ENCODE data around the gene HIPK4. TPM values are rescaled to one million over a fixed set of nuclear protein-coding genes. Genes with fewer than 3 reads are reported as not detected.
"Not testable (repeated sequence)": the region's sequence is repeated elsewhere in the genome, so short reads cannot be mapped to it uniquely, and the experiment has no call there.

HIPK4 gene
- total RNA-seq, 1 donor from 2014 or later, result 0.74 TPM

- Histone ChIP-seq H3K9me3 (no peaks in the 10 kb centered on the region), H3K27me3 (no peaks in the 10 kb centered on the region), H3K36me3 (no peaks in the 10 kb centered on the region), H3K27ac (peak overlapping the region; percentile 44), H3K4me3 (no peak overlapping the region), H3K4me1 (peaks cover 17% of the 10 kb centered on the region)
- intact Hi-C loops (cut with DNase I), result no loop called here
- TF ChIP-seq POLR2A (IDR thresholded peaks at IDR 0.05) (no peak), CTCF (IDR thresholded peaks at IDR 0.05) (no peak), POLR2AphosphoS5 (IDR thresholded peaks at IDR 0.05; ENCODE audit: insufficient read depth in 1 of 2, low read depth in 1 of 2) (peak in 1 of 2 donors; percentile 34)
- DNase-seq (ENCODE audit: extremely low spot score in 2 of 2), result peak in 1 of 2 donors; percentile 70
Observed at GRCh38 chr19:40411125-40411842, 21.3 kb upstream of the HIPK4 start.

GRCh38 chr19:40410030-40410389, 20.0 kb upstream of the HIPK4 start:
- DNase-seq (ENCODE audit: extremely low spot score in 2 of 2), result peak in 1 of 2 donors; percentile 75
- H3K36me3 ChIP-seq, result no peaks in the 10 kb centered on the region
- H3K9me3 ChIP-seq, result no peaks in the 10 kb centered on the region
- no peak overlapping the region for H3K4me3 ChIP-seq
- peaks cover 16% of the 10 kb centered on the region for H3K4me1 ChIP-seq
- no peaks in the 10 kb centered on the region for H3K27me3 ChIP-seq
- intact Hi-C loops (cut with DNase I), result no loop called here
- TF ChIP-seq POLR2A (IDR thresholded peaks at IDR 0.05), result no peak
- TF ChIP-seq POLR2AphosphoS5 (IDR thresholded peaks at IDR 0.05; ENCODE audit: insufficient read depth in 1 of 2, low read depth in 1 of 2), result no peak
- no peak for TF ChIP-seq CTCF (IDR thresholded peaks at IDR 0.05)
- no peak overlapping the region for H3K27ac ChIP-seq

- H3K4me3 ChIP-seq; H3K27ac ChIP-seq; DNase-seq (ENCODE audit: extremely low spot score in 2 of 2); intact Hi-C loops (cut with DNase I); H3K9me3 ChIP-seq; H3K36me3 ChIP-seq; H3K27me3 ChIP-seq: not testable (repeated sequence)
- H3K4me1 ChIP-seq, result peaks cover 18% of the 10 kb centered on the region
Observed at GRCh38 chr19:40408598-40408925, 18.6 kb upstream of the HIPK4 start.

GRCh38 chr19:40407714-40408597, 18.0 kb upstream of the HIPK4 start:
- Histone ChIP-seq H3K27me3 (no peaks in the 10 kb centered on the region), H3K4me1 (peaks cover 24% of the 10 kb centered on the region), H3K4me3 (no peak overlapping the region), H3K9me3 (no peaks in the 10 kb centered on the region), H3K36me3 (no peaks in the 10 kb centered on the region), H3K27ac (no peak overlapping the region)
- intact Hi-C loops (cut with DNase I), result no loop called here
- no peak for TF ChIP-seq CTCF (IDR thresholded peaks at IDR 0.05)
- no peak for TF ChIP-seq POLR2A (IDR thresholded peaks at IDR 0.05)
- TF ChIP-seq POLR2AphosphoS5 (IDR thresholded peaks at IDR 0.05; ENCODE audit: insufficient read depth in 1 of 2, low read depth in 1 of 2), result no peak
- DNase-seq (ENCODE audit: extremely low spot score in 2 of 2), result peak in 1 of 2 donors; percentile 80

- intact Hi-C loops (cut with DNase I), result no loop called here
Observed at GRCh38 chr19:40403262-40403984, 13.4 kb upstream of the HIPK4 start.

More at GRCh38 chr19:40403262-40403984, 13.4 kb upstream of the HIPK4 start:
- TF ChIP-seq POLR2AphosphoS5 (IDR thresholded peaks at IDR 0.05; ENCODE audit: insufficient read depth in 1 of 2, low read depth in 1 of 2), result peak in 1 of 2 donors; percentile 92
- no peak for TF ChIP-seq CTCF (IDR thresholded peaks at IDR 0.05)
- TF ChIP-seq POLR2A (IDR thresholded peaks at IDR 0.05), result peak in 1 of 2 donors; percentile 57
- Histone ChIP-seq H3K4me1 (peaks cover 23% of the 10 kb centered on the region), H3K36me3 (no peaks in the 10 kb centered on the region), H3K27me3 (no peaks in the 10 kb centered on the region), H3K27ac (peak overlapping the region; percentile 91), H3K9me3 (no peaks in the 10 kb centered on the region), H3K4me3 (peak overlapping the region; percentile 65 to 85)
- DNase-seq (ENCODE audit: extremely low spot score in 2 of 2), result no peak

Data from vagina (tissue), 2 donors.